HEK293 (cell line): ENCODE results near the gene PTGFRN.

Experiments
- CTCF ChIA-PET: fragments of 350-600 bp; formaldehyde crosslinking; extraction: SDS; loops from one replicate; lab custom pipeline; 2021; ENCODE audit warnings: antibody characterized with exemption; lab: Yijun Ruan, JAX
- POLR2A ChIA-PET: fragments of 300-600 bp; formaldehyde crosslinking; extraction: SDS; loops from one replicate; lab custom pipeline; 2020; ENCODE audit warnings: antibody characterized with exemption, inconsistent platforms; lab: Yijun Ruan, JAX
- H3K27ac ChIP-seq: fragments of 200-500 bp; sonication (Bioruptor generic); 2 replicates; pipeline ENCODE4 v1.5.1; 2014; ENCODE audit warnings: low read depth, low read length, control low read depth, inconsistent platforms; ENCODE audit errors: extremely low read depth
- H3K36me3 ChIP-seq, 2 experiments: fragments of 200-500 bp in 1 of 2; sonication (Bioruptor generic) in 1 of 2; 1 replicate in 1 of 2; 2 replicates in 1 of 2; pipeline ENCODE4 v1.5.1; 2014 to 2017; ENCODE audit warnings: inconsistent platforms in 2 of 2, low read length in 2 of 2; ENCODE audit not compliant: control insufficient read depth in 2 of 2, insufficient read depth in 1 of 2
- H3K4me1 ChIP-seq: fragments of 200-500 bp; sonication (Bioruptor generic); 2 replicates; pipeline ENCODE4 v1.5.1; 2014; ENCODE audit warnings: mild to moderate bottlenecking, low read length, inconsistent platforms; ENCODE audit not compliant: control insufficient read depth, insufficient read depth
- H3K4me3 ChIP-seq: 2 replicates; pipeline ENCODE4 v1.5.1; 2011; ENCODE audit warnings: low read depth, mild to moderate bottlenecking, control low read depth, low read length, moderate library complexity
- H3K9me3 ChIP-seq: fragments of 200-500 bp; sonication (Bioruptor generic); 2 replicates; pipeline ENCODE4 v1.5.1; 2014; ENCODE audit warnings: low read depth, low read length, inconsistent platforms; ENCODE audit not compliant: control insufficient read depth, insufficient read depth
- GLI4 ChIP-seq: fragments of 450-650 bp; formaldehyde crosslinking; IDR thresholded peaks from 2 replicates; pipeline ENCODE4 v1.5.1; 2016; ENCODE audit warnings: missing biosample characterization, missing genetic modification characterization
- KLF7 ChIP-seq: fragments of 450-650 bp; formaldehyde crosslinking; IDR thresholded peaks from 2 replicates; pipeline ENCODE4 v1.5.1; 2016; ENCODE audit warnings: missing biosample characterization, missing genetic modification characterization, borderline replicate concordance
- OSR2 ChIP-seq: fragments of 450-650 bp; formaldehyde crosslinking; IDR thresholded peaks from 2 replicates; pipeline ENCODE4 v1.5.1; 2016; ENCODE audit warnings: missing biosample characterization, missing genetic modification characterization
- YY1 ChIP-seq: fragments of 450-650 bp; formaldehyde crosslinking; IDR thresholded peaks from 2 replicates; pipeline ENCODE4 v1.5.1; 2018; ENCODE audit warnings: missing biosample characterization, missing genetic modification characterization
- ZNF133 ChIP-seq: fragments of 450-650 bp; formaldehyde crosslinking; IDR thresholded peaks from 2 replicates; pipeline ENCODE4 v1.5.1; 2016; ENCODE audit warnings: missing biosample characterization, missing genetic modification characterization
- ZNF148 ChIP-seq: fragments of 450-650 bp; formaldehyde crosslinking; IDR thresholded peaks from 2 replicates; pipeline ENCODE4 v1.5.0; 2017; ENCODE audit warnings: missing biosample characterization, missing genetic modification characterization, borderline replicate concordance
- ZNF248 ChIP-seq: fragments of 450-650 bp; formaldehyde crosslinking; IDR thresholded peaks from 2 replicates; pipeline ENCODE4 v1.5.1; 2017; ENCODE audit warnings: missing biosample characterization, missing genetic modification characterization
- ZNF510 ChIP-seq: fragments of 450-650 bp; formaldehyde crosslinking; IDR thresholded peaks from 2 replicates; pipeline ENCODE4 v1.5.1; 2018; ENCODE audit warnings: mild to moderate bottlenecking, missing genetic modification characterization, missing biosample characterization; ENCODE audit not compliant: insufficient replicate concordance
- ZNF521 ChIP-seq: fragments of 450-650 bp; formaldehyde crosslinking; IDR thresholded peaks from 2 replicates; pipeline ENCODE4 v1.5.1; 2017; ENCODE audit warnings: missing biosample characterization, mild to moderate bottlenecking, missing genetic modification characterization
- ZNF529 ChIP-seq: fragments of 450-650 bp; formaldehyde crosslinking; IDR thresholded peaks from 2 replicates; pipeline ENCODE4 v1.5.1; 2017; ENCODE audit warnings: missing genetic modification characterization, missing biosample characterization; ENCODE audit not compliant: insufficient replicate concordance
- ZNF555 ChIP-seq: fragments of 450-650 bp; formaldehyde crosslinking; conservative IDR thresholded peaks from 2 replicates; pipeline ENCODE4 v1.5.1; 2017; ENCODE audit warnings: missing biosample characterization, mild to moderate bottlenecking, missing genetic modification characterization, inconsistent platforms
- ZNF596 ChIP-seq: fragments of 450-650 bp; IDR thresholded peaks from 2 replicates; pipeline ENCODE4 v1.5.0; 2018; ENCODE audit warnings: missing biosample characterization, mild to moderate bottlenecking, missing genetic modification characterization, moderate library complexity
- ZNF624 ChIP-seq: fragments of 450-650 bp; formaldehyde crosslinking; IDR thresholded peaks from 2 replicates; pipeline ENCODE4 v1.5.1; 2017; ENCODE audit warnings: missing biosample characterization, missing genetic modification characterization
- ZNF692 ChIP-seq: fragments of 450-650 bp; formaldehyde crosslinking; IDR thresholded peaks from 2 replicates; pipeline ENCODE4 v1.5.1; 2016; ENCODE audit warnings: missing biosample characterization, missing genetic modification characterization
- ZSCAN5A ChIP-seq: fragments of 450-650 bp; formaldehyde crosslinking; IDR thresholded peaks from 2 replicates; pipeline ENCODE4 v1.5.1; 2016; ENCODE audit warnings: missing biosample characterization, missing genetic modification characterization
- TF ChIP-seq, protein P1 (sequence below): fragments of 450-650 bp; formaldehyde crosslinking; IDR thresholded peaks from 2 replicates; pipeline ENCODE4 v1.5.1; 2016; ENCODE audit warnings: missing biosample characterization, missing genetic modification characterization, borderline replicate concordance
- TF ChIP-seq, protein P2 (sequence below): fragments of 450-650 bp; formaldehyde crosslinking; IDR thresholded peaks from 2 replicates; pipeline ENCODE4 v1.5.1; 2016; ENCODE audit warnings: missing biosample characterization, missing genetic modification characterization
- TF ChIP-seq, protein P3 (sequence below): fragments of 450-650 bp; IDR thresholded peaks from 2 replicates; pipeline ENCODE4 v1.5.1; 2018; ENCODE audit warnings: missing biosample characterization, missing genetic modification characterization

Gene PTGFRN

DNA sequence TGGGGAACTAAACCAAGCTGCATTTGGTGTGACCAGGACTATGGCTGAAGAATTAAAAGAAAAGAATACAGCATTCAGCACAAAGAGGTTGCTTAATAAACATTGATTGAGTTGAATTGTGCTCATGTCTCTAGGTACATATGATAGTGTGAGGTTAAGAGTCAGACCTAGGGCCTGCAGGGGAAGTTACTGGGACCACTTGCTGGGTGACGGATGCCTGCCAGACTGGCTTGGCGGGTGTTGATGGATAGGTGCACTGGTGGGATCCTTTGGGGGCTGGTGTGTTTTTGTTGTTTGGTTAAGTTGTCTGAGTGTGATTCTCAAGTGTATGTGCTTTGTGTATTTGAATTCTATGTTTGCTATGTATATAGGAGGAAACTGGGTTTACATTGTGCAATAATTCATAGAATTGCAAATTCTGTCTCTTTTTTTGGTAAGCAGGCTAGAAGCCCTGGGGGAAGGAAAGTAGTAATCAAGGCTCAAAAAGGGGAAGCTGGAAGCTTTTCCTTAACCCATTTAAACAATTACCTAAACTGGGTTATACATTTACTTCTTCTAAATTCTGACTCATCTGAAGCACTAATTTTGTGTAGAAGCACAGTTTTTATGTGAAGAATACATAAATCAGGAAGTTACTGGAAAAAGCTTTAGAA is 93.6 kb downstream of the PTGFRN start (continued):
- TF ChIP-seq, protein P1, sequence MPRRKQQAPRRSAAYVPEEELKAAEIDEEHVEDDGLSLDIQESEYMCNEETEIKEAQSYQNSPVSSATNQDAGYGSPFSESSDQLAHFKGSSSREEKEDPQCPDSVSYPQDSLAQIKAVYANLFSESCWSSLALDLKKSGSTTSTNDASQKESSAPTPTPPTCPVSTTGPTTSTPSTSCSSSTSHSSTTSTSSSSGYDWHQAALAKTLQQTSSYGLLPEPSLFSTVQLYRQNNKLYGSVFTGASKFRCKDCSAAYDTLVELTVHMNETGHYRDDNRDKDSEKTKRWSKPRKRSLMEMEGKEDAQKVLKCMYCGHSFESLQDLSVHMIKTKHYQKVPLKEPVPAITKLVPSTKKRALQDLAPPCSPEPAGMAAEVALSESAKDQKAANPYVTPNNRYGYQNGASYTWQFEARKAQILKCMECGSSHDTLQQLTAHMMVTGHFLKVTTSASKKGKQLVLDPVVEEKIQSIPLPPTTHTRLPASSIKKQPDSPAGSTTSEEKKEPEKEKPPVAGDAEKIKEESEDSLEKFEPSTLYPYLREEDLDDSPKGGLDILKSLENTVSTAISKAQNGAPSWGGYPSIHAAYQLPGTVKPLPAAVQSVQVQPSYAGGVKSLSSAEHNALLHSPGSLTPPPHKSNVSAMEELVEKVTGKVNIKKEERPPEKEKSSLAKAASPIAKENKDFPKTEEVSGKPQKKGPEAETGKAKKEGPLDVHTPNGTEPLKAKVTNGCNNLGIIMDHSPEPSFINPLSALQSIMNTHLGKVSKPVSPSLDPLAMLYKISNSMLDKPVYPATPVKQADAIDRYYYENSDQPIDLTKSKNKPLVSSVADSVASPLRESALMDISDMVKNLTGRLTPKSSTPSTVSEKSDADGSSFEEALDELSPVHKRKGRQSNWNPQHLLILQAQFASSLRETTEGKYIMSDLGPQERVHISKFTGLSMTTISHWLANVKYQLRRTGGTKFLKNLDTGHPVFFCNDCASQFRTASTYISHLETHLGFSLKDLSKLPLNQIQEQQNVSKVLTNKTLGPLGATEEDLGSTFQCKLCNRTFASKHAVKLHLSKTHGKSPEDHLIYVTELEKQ (tag by site-specific recombination) = no peak
- no peak for TF ChIP-seq GLI4 (tag by site-specific recombination)
- TF ChIP-seq, protein P2, sequence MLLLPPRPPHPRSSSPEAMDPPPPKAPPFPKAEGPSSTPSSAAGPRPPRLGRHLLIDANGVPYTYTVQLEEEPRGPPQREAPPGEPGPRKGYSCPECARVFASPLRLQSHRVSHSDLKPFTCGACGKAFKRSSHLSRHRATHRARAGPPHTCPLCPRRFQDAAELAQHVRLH (tag by site-specific recombination) = no peak
- TF ChIP-seq, protein P3, sequence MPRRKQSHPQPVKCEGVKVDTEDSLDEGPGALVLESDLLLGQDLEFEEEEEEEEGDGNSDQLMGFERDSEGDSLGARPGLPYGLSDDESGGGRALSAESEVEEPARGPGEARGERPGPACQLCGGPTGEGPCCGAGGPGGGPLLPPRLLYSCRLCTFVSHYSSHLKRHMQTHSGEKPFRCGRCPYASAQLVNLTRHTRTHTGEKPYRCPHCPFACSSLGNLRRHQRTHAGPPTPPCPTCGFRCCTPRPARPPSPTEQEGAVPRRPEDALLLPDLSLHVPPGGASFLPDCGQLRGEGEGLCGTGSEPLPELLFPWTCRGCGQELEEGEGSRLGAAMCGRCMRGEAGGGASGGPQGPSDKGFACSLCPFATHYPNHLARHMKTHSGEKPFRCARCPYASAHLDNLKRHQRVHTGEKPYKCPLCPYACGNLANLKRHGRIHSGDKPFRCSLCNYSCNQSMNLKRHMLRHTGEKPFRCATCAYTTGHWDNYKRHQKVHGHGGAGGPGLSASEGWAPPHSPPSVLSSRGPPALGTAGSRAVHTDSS (tag by site-specific recombination) = no peak
- no peak for TF ChIP-seq ZNF248
- no peak for TF ChIP-seq KLF7
- TF ChIP-seq ZNF692 (tag by site-specific recombination) = no peak
- no peak for TF ChIP-seq ZNF596 (tag by site-specific recombination)
- TF ChIP-seq ZNF555 (tag by site-specific recombination) = no peak
- no peak for TF ChIP-seq ZNF510 (tag by site-specific recombination)

- no peaks in the 10 kb centered on the region for H3K36me3 ChIP-seq
- CTCF ChIA-PET = no interaction called here
- POLR2A ChIA-PET = no interaction called here
- no peak overlapping the region for H3K27ac ChIP-seq
- TF ChIP-seq YY1 (tag by site-specific recombination) (no peak), ZSCAN5A (no peak), ZNF133 (tag by site-specific recombination) (no peak), ZNF529 (tag by site-specific recombination) (no peak), ZNF521 (tag by site-specific recombination) (no peak), ZNF624 (tag by site-specific recombination) (no peak), ZNF148 (tag by site-specific recombination) (no peak), OSR2 (no peak)
- H3K4me3 ChIP-seq = no peak overlapping the region
- no peaks in the 10 kb centered on the region for H3K9me3 ChIP-seq
- H3K4me1 ChIP-seq = no peaks in the 10 kb centered on the region
Observed at GRCh38 chr1:117007719-117008013, 98.0 kb downstream of the PTGFRN start.
